GM18868 (cell line): ENCODE measurements around the gene EIF2AK3.

Source experiments
- ATAC-seq: cut with Tn5 transposase; IDR thresholded peaks from one replicate; pipeline ENCODE4 v1.9.1; 2021; ENCODE audit warnings: mild to moderate bottlenecking, moderate library complexity; ENCODE audit not compliant: unreplicated experiment

EIF2AK3 gene

GRCh38 chr2:88545118-88545517, 82.1 kb downstream of the EIF2AK3 start:
- no peak for ATAC-seq

GRCh38 chr2:88543541-88544057, 83.7 kb downstream of the EIF2AK3 start:
- ATAC-seq, result no peak

DNA sequence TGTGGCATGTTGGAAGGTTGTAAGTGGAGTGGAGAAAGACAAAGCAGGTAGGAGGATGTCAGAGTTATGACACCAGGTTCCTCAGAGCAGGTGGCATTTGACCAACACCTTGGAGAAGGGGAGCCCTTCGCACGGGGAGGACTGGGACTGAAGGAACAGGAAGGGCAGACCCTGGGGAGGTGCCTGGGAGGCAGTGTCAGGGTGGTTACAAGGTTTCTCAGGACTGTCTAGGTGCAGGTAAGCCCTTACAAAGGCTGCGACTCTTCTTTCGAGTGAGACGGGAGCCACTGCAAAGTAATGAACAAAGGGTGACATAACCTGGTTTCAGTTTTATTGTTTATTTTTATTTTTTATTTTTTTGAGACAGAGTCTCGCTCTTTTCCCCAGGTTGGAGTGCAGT, 84.6 kb downstream of the EIF2AK3 start:
- ATAC-seq, result no peak

DNA sequence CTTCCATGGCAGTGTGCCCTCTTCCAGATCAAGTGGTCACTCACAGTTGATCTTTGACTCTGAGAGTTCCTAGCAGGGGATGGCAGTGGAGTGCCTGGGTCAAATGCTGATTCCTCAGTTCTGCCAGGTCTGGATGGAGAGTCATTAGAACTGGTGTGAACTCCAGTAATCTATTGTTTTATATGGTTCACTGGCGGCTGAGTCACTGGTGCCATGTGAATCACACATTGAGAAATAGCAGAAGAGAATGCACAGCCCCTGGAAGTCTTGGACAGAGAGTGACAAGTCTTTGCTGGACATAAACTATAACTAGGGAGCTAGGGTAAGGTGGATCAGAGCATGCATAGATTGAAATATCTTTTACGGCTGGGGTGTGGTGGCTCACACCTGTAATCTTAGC, 86.9 kb downstream of the EIF2AK3 start:
- no peak for ATAC-seq

DNA sequence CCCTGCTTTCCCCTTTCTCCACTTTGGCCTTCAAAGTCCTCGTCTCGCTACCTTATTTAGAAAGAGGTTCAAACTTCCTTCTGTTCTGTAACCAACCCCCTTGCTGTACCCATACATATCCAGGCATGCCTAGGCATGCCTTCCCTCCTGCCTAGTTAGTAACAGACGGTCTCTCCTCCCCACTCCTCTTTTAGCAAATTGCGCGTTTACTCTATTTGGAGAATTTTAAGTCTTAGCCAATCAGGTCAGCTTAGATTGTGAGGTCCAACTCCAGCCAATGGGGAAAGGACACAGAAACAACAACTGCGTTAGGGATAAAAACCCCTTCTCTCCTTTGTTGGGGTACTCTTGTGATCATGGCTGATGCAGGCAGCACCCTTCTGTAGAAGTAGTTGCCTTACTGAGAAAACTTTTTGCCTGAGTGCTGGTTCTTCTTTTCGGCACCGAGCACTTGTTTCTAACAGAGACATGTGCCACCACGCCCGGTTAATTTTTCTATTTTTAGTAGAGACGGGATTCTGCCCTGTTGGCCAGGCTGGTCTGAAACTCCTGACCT, 88.8 kb downstream of the EIF2AK3 start:
- ATAC-seq, result no peak

- no peak for ATAC-seq
These were observed 89.6 kb downstream of the EIF2AK3 start for GRCh38 chr2:88537640-88538039.

- no peak for ATAC-seq
These were observed 97.2 kb downstream of the EIF2AK3 start for GRCh38 chr2:88530081-88530480.

GRCh38 chr2:88521445-88522073, 105.7 kb downstream of the EIF2AK3 start:
- no peak for ATAC-seq

- ATAC-seq, result no peak
These were observed 109.5 kb downstream of the EIF2AK3 start for GRCh38 chr2:88517759-88518201.
